Measurements from ENCODE around the gene CD207.
A peak's percentile ranks its signal among the peaks of the same experiment; 100 is the strongest.

CD207 gene

DNA sequence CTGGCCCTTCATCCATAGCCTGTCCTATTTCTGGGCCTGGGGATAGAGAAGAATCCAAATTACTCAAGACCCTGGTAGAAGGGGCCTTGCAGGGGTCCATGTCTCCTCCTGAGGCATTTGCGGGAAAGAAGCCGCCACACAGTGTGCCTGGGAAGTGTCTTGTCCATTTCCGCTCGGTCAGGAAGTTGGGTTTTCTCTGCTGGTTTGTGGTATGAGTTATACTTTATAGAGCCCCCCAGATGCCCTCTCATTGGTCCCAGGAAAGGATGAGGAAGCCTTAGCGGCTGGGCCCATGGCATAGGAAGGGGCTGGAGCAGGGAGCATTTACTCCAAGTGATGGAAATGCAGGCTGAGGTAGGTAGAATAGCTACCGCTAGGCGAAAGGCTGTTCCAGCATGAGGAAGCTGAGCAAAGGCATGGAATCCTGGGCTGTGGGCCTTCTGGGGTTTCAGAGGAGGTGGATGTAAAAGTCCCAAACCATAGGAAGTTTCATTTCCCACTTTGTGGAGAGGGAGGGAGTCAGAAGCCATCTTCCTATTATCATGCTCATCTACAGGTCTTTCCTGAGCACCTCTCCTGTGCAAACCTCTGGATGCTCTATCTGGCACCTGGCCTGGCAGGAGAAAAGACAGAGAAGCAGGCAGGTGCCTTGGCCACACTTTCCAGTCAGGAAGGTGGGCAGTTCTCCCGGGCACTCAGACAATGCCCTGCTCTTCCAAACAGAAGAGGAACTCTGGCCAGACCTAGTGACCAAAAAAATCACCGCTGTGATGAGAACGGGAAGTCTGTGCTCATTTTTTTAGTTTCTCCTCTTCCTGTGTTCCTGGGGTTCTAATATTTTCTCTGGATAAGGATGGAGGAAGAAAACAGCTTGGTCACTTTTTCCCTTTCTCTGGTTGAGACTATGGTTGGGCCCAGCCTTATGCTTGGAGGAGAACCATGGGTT, 2.6 kb upstream of the CD207 start:
- WGBS (ENCODE audit: insufficient coverage): 75% methylated on average over 7 of the region's 10 CpGs
- H3K4me3 ChIP-seq (ENCODE audit: control insufficient read depth in 1 of 7, extremely low read depth in 1 of 7, insufficient read depth in 4 of 7, low read depth in 2 of 7, low read length in 6 of 7): no peak overlapping the region
- ChIA-PET CTCF (interaction anchor here (1.7 kb wide), 1 partner anchor 12 kb away, joined by 5 read pairs; no protein-coding TSS in a partner anchor), POLR2A (no interaction called here)
- no peaks in the 10 kb centered on the region for H3K9me3 ChIP-seq (ENCODE audit: control extremely low read depth in 1 of 5, control insufficient read depth in 4 of 5, insufficient read depth in 2 of 5, low read depth in 1 of 5, low read length in 4 of 5)
- peaks cover 0 to 4% (median 0%) of the 10 kb centered on the region in 4 experiments for H3K4me1 ChIP-seq (ENCODE audit: control extremely low read depth in 1 of 4, control insufficient read depth in 4 of 4, insufficient read depth in 4 of 4, low read length in 3 of 4)
- no peak overlapping the region for H3K27ac ChIP-seq (ENCODE audit: insufficient read depth in 1 of 2, low read depth in 1 of 2, low read length in 2 of 2, poor library complexity in 1 of 2, severe bottlenecking in 2 of 2)
- H3K36me3 ChIP-seq (ENCODE audit: control insufficient read depth in 4 of 4, insufficient read depth in 4 of 4, low read length in 3 of 4): no peaks in the 10 kb centered on the region
- H3K27me3 ChIP-seq (replicated peaks in 2 of 5; ENCODE audit: control insufficient read depth in 4 of 5, insufficient read depth in 5 of 5, low read length in 4 of 5): peaks cover 0 to 10% (median 4%) of the 10 kb centered on the region in 5 experiments
- DNase-seq: no peak

DNA sequence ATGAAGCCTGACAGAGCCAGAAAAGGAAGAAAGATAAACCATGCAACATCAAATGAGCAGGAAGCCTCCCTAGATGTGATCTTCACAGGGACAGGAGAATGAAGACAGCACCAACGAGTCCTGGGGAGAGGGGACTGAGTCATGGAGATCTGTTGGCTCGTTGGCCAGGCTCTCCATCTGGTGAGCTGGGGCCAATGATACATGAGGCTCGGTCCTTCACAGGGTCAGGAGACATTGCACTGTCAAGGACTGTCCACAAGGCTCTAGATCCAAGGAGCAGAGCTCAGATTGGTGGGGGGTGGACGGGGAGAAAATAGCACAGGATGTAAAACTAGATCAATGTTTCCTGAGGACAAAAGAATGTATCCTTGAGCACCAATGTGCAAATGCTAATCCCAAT, 735 bp downstream of the CD207 start:
- Histone ChIP-seq H3K27me3 (replicated peaks in 2 of 5; ENCODE audit: control insufficient read depth in 4 of 5, insufficient read depth in 5 of 5, low read length in 4 of 5) (peaks cover 0 to 6% (median 0%) of the 10 kb centered on the region in 5 experiments), H3K36me3 (ENCODE audit: control insufficient read depth in 4 of 4, insufficient read depth in 4 of 4, low read length in 3 of 4) (no peaks in the 10 kb centered on the region), H3K27ac (ENCODE audit: insufficient read depth in 1 of 2, low read depth in 1 of 2, low read length in 2 of 2, poor library complexity in 1 of 2, severe bottlenecking in 2 of 2) (no peak overlapping the region), H3K4me3 (ENCODE audit: control insufficient read depth in 1 of 7, extremely low read depth in 1 of 7, insufficient read depth in 4 of 7, low read depth in 2 of 7, low read length in 6 of 7) (no peak overlapping the region), H3K9me3 (ENCODE audit: control extremely low read depth in 1 of 5, control insufficient read depth in 4 of 5, insufficient read depth in 2 of 5, low read depth in 1 of 5, low read length in 4 of 5) (no peaks in the 10 kb centered on the region), H3K4me1 (ENCODE audit: control extremely low read depth in 1 of 4, control insufficient read depth in 4 of 4, insufficient read depth in 4 of 4, low read length in 3 of 4) (peaks cover 0 to 13% (median 2%) of the 10 kb centered on the region in 4 experiments)
- CTCF ChIA-PET: no interaction called here
- POLR2A ChIA-PET: no interaction called here
- 89% methylated on average over 3 of the region's 4 CpGs for WGBS (ENCODE audit: insufficient coverage)
- no peak for DNase-seq

DNA sequence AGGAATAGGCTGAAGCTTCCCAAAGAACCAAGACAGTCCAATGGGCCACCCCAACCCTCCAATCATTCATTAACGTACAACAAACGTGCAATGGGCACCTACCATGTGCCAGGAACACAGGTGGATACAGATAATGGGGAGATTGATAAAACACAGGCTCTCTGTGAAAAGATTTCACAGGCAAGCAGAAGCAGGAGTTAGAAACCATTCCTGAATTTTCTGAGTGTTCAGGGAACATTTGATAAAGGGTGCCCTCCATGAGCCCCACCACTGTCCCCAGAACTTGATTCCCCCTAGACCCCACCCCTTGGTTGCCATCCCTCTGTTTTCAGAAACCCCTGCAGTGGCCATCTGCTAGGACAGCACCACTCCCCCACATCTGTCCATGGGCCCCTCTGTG, 1.5 kb downstream of the CD207 start:
- H3K4me3 ChIP-seq (ENCODE audit: control insufficient read depth in 1 of 7, extremely low read depth in 1 of 7, insufficient read depth in 4 of 7, low read depth in 2 of 7, low read length in 6 of 7): no peak overlapping the region

DNA sequence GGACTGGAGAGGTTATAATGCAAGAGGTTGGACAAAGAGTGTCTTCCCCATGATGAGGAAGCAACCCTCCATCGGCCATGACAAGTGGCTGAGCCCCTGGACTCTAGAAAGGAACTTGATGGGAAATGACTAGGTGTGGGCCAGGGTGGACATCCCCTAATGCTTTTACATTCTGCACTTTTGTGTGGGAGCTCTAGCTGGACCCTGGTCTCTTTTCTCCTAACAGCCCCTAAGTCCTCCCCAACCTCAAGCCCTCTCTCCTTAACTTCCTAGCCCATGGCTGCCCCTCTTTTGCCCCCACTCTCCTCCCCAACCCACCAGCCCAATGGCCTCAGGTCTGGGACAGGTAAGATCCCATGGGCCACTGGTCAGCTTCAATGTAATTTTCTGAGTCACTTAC, 2.4 kb downstream of the CD207 start:
- H3K36me3 ChIP-seq (ENCODE audit: control insufficient read depth in 4 of 4, insufficient read depth in 4 of 4, low read length in 3 of 4): no peaks in the 10 kb centered on the region
- H3K4me1 ChIP-seq (ENCODE audit: control extremely low read depth in 1 of 4, control insufficient read depth in 4 of 4, insufficient read depth in 4 of 4, low read length in 3 of 4): peaks cover 0 to 13% (median 2%) of the 10 kb centered on the region in 4 experiments
- CTCF ChIA-PET: interaction anchor here (1.0 kb wide), 1 partner anchor 30 kb away, joined by 3 read pairs; no protein-coding TSS in a partner anchor
- DNase-seq: no peak
- WGBS (ENCODE audit: insufficient coverage): 100% methylated on average over 1 of the region's 1 CpG
- no peaks in the 10 kb centered on the region for H3K9me3 ChIP-seq (ENCODE audit: control extremely low read depth in 1 of 5, control insufficient read depth in 4 of 5, insufficient read depth in 2 of 5, low read depth in 1 of 5, low read length in 4 of 5)
- H3K27ac ChIP-seq (ENCODE audit: insufficient read depth in 1 of 2, low read depth in 1 of 2, low read length in 2 of 2, poor library complexity in 1 of 2, severe bottlenecking in 2 of 2): no peak overlapping the region
- POLR2A ChIA-PET: no interaction called here
- H3K4me3 ChIP-seq (ENCODE audit: control insufficient read depth in 1 of 7, extremely low read depth in 1 of 7, insufficient read depth in 4 of 7, low read depth in 2 of 7, low read length in 6 of 7): no peak overlapping the region
- peaks cover 0 to 6% (median 0%) of the 10 kb centered on the region in 5 experiments for H3K27me3 ChIP-seq (replicated peaks in 2 of 5; ENCODE audit: control insufficient read depth in 4 of 5, insufficient read depth in 5 of 5, low read length in 4 of 5)

More for the DNA sequence above, 1.5 kb downstream of the CD207 start:
- peaks cover 0 to 8% (median 0%) of the 10 kb centered on the region in 5 experiments for H3K27me3 ChIP-seq (replicated peaks in 2 of 5; ENCODE audit: control insufficient read depth in 4 of 5, insufficient read depth in 5 of 5, low read length in 4 of 5)
- CTCF ChIA-PET: no interaction called here
- no peak for DNase-seq
- peaks cover 0 to 13% (median 2%) of the 10 kb centered on the region in 4 experiments for H3K4me1 ChIP-seq (ENCODE audit: control extremely low read depth in 1 of 4, control insufficient read depth in 4 of 4, insufficient read depth in 4 of 4, low read length in 3 of 4)
- H3K36me3 ChIP-seq (ENCODE audit: control insufficient read depth in 4 of 4, insufficient read depth in 4 of 4, low read length in 3 of 4): no peaks in the 10 kb centered on the region
- H3K9me3 ChIP-seq (ENCODE audit: control extremely low read depth in 1 of 5, control insufficient read depth in 4 of 5, insufficient read depth in 2 of 5, low read depth in 1 of 5, low read length in 4 of 5): no peaks in the 10 kb centered on the region
- no peak overlapping the region for H3K27ac ChIP-seq (ENCODE audit: insufficient read depth in 1 of 2, low read depth in 1 of 2, low read length in 2 of 2, poor library complexity in 1 of 2, severe bottlenecking in 2 of 2)
- POLR2A ChIA-PET: no interaction called here
- WGBS (ENCODE audit: insufficient coverage): no CpG with 5 or more reads among the region's 2 CpGs

GRCh38 chr2:70832386-70832785, 3.2 kb downstream of the CD207 start:
- 92% methylated on average over 2 of the region's 2 CpGs for WGBS (ENCODE audit: insufficient coverage)
- ChIA-PET CTCF (no interaction called here), POLR2A (no interaction called here)

GRCh38 chr2:70831861-70832260, 3.8 kb downstream of the CD207 start:
- DNase-seq: peak in 2 of 3 donors; percentile 62 to 70
- POLR2A ChIA-PET: no interaction called here
- CTCF ChIA-PET: no interaction called here
- H3K4me3 ChIP-seq (ENCODE audit: control insufficient read depth in 1 of 7, extremely low read depth in 1 of 7, insufficient read depth in 4 of 7, low read depth in 2 of 7, low read length in 6 of 7): no peak overlapping the region
- no peak overlapping the region for H3K27ac ChIP-seq (ENCODE audit: insufficient read depth in 1 of 2, low read depth in 1 of 2, low read length in 2 of 2, poor library complexity in 1 of 2, severe bottlenecking in 2 of 2)
- WGBS (ENCODE audit: insufficient coverage): 27% methylated on average over 4 of the region's 6 CpGs
- no peaks in the 10 kb centered on the region for H3K9me3 ChIP-seq (ENCODE audit: control extremely low read depth in 1 of 5, control insufficient read depth in 4 of 5, insufficient read depth in 2 of 5, low read depth in 1 of 5, low read length in 4 of 5)
- no peaks in the 10 kb centered on the region for H3K36me3 ChIP-seq (ENCODE audit: control insufficient read depth in 4 of 4, insufficient read depth in 4 of 4, low read length in 3 of 4)
- H3K4me1 ChIP-seq (ENCODE audit: control extremely low read depth in 1 of 4, control insufficient read depth in 4 of 4, insufficient read depth in 4 of 4, low read length in 3 of 4): peaks cover 0 to 13% (median 3%) of the 10 kb centered on the region in 4 experiments
- H3K27me3 ChIP-seq (replicated peaks in 2 of 5; ENCODE audit: control insufficient read depth in 4 of 5, insufficient read depth in 5 of 5, low read length in 4 of 5): peaks cover 0 to 6% (median 0%) of the 10 kb centered on the region in 5 experiments

More at GRCh38 chr2:70832386-70832785, 3.2 kb downstream of the CD207 start:
- peak in 2 of 3 donors; percentile 30 to 35 for DNase-seq
- Histone ChIP-seq H3K4me3 (ENCODE audit: control insufficient read depth in 1 of 7, extremely low read depth in 1 of 7, insufficient read depth in 4 of 7, low read depth in 2 of 7, low read length in 6 of 7) (no peak overlapping the region), H3K27me3 (replicated peaks in 2 of 5; ENCODE audit: control insufficient read depth in 4 of 5, insufficient read depth in 5 of 5, low read length in 4 of 5) (peaks cover 0 to 6% (median 0%) of the 10 kb centered on the region in 5 experiments), H3K4me1 (ENCODE audit: control extremely low read depth in 1 of 4, control insufficient read depth in 4 of 4, insufficient read depth in 4 of 4, low read length in 3 of 4) (peaks cover 0 to 13% (median 2%) of the 10 kb centered on the region in 4 experiments), H3K36me3 (ENCODE audit: control insufficient read depth in 4 of 4, insufficient read depth in 4 of 4, low read length in 3 of 4) (no peaks in the 10 kb centered on the region), H3K9me3 (ENCODE audit: control extremely low read depth in 1 of 5, control insufficient read depth in 4 of 5, insufficient read depth in 2 of 5, low read depth in 1 of 5, low read length in 4 of 5) (no peaks in the 10 kb centered on the region), H3K27ac (ENCODE audit: insufficient read depth in 1 of 2, low read depth in 1 of 2, low read length in 2 of 2, poor library complexity in 1 of 2, severe bottlenecking in 2 of 2) (no peak overlapping the region)

DNA sequence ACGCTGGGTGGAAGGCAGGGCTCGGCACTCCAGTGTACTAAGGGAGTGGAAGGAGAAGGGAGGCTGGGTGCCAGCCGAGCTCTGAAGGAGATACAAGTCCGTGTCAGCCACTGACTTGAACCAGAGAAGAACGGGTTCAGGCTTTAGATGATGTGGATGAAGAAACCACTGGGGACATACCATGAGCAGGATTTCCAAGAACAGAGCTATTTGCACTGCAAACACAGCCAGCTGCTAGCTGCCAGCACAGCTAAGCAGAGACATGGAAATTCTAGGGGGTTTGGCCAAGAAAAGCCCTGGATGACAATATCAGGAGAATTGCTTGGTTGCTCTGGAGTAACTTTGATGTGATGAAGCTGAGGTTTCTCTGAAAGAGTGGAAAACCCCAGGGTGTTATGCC, 5.2 kb downstream of the CD207 start:
- H3K4me1 ChIP-seq (ENCODE audit: control extremely low read depth in 1 of 4, control insufficient read depth in 4 of 4, insufficient read depth in 4 of 4, low read length in 3 of 4): peaks cover 0 to 10% (median 3%) of the 10 kb centered on the region in 4 experiments
- DNase-seq: no peak
- no peaks in the 10 kb centered on the region for H3K36me3 ChIP-seq (ENCODE audit: control insufficient read depth in 4 of 4, insufficient read depth in 4 of 4, low read length in 3 of 4)
- no peaks in the 10 kb centered on the region for H3K9me3 ChIP-seq (ENCODE audit: control extremely low read depth in 1 of 5, control insufficient read depth in 4 of 5, insufficient read depth in 2 of 5, low read depth in 1 of 5, low read length in 4 of 5)
- WGBS (ENCODE audit: insufficient coverage): 100% methylated on average over 5 of the region's 5 CpGs
- H3K27ac ChIP-seq (ENCODE audit: insufficient read depth in 1 of 2, low read depth in 1 of 2, low read length in 2 of 2, poor library complexity in 1 of 2, severe bottlenecking in 2 of 2): no peak overlapping the region
- POLR2A ChIA-PET: no interaction called here
- no peak overlapping the region for H3K4me3 ChIP-seq (ENCODE audit: control insufficient read depth in 1 of 7, extremely low read depth in 1 of 7, insufficient read depth in 4 of 7, low read depth in 2 of 7, low read length in 6 of 7)
- CTCF ChIA-PET: interaction anchor here (0.7 kb wide), 1 partner anchor 32 kb away, joined by 3 read pairs; no protein-coding TSS in a partner anchor
- H3K27me3 ChIP-seq (replicated peaks in 2 of 5; ENCODE audit: control insufficient read depth in 4 of 5, insufficient read depth in 5 of 5, low read length in 4 of 5): peaks cover 0 to 6% (median 0%) of the 10 kb centered on the region in 5 experiments

Measured in common myeloid progenitor, CD34-positive (primary cell).